Hematopoietic multipotent progenitor cell treated with erythropoietin and hydrocortisone succinate and interleukin-3 and kit ligand, for 17 days (in vitro differentiated cells): ENCODE results near the gene ICE2.
A peak's percentile ranks its signal among the peaks of the same experiment; 100 is the strongest.
"Not testable (repeated sequence)": the region's sequence is repeated elsewhere in the genome, so short reads cannot be mapped to it uniquely, and the experiment has no call there.

Source experiments
- DNase-seq: peaks from one replicate; pipeline ENCODE4 v3.0.0-alpha.2; 2015; ENCODE audit warnings: low spot score

Gene ICE2

GRCh38 chr15:60442763-60443162 is 36.2 kb downstream of the ICE2 start:
- DNase-seq, result no peak

- no peak for DNase-seq
Measured at GRCh38 chr15:60442031-60442650, 36.8 kb downstream of the ICE2 start.

GRCh38 chr15:60441331-60441730 is 37.6 kb downstream of the ICE2 start:
- DNase-seq, result no peak

- no peak for DNase-seq
Measured at GRCh38 chr15:60438646-60439045, 40.3 kb downstream of the ICE2 start.

GRCh38 chr15:60428935-60429334 is 50.0 kb downstream of the ICE2 start:
- DNase-seq, result no peak

GRCh38 chr15:60426870-60427508 is 52.0 kb downstream of the ICE2 start:
- DNase-seq, result no peak

- no peak for DNase-seq
Measured at GRCh38 chr15:60425461-60425860, 53.5 kb downstream of the ICE2 start.

GRCh38 chr15:60424006-60424405 is 54.9 kb downstream of the ICE2 start:
- no peak for DNase-seq

- no peak for DNase-seq
Measured at GRCh38 chr15:60423537-60423936, 55.4 kb downstream of the ICE2 start.

GRCh38 chr15:60421544-60421943 is 57.4 kb downstream of the ICE2 start:
- DNase-seq, result no peak

- DNase-seq, result no peak
Measured at GRCh38 chr15:60420203-60420716, 58.7 kb downstream of the ICE2 start.

GRCh38 chr15:60419753-60420152 is 59.2 kb downstream of the ICE2 start:
- no peak for DNase-seq

GRCh38 chr15:60418096-60418495 is 60.8 kb downstream of the ICE2 start:
- no peak for DNase-seq

- DNase-seq, result peak; percentile 16
Measured at GRCh38 chr15:60417112-60417511, 61.8 kb downstream of the ICE2 start.

- no peak for DNase-seq
Measured at GRCh38 chr15:60416484-60416883, 62.5 kb downstream of the ICE2 start.

- no peak for DNase-seq
Measured at GRCh38 chr15:60414016-60414682, 64.8 kb downstream of the ICE2 start.

- DNase-seq, result no peak
Measured at GRCh38 chr15:60413231-60413824, 65.6 kb downstream of the ICE2 start.

- DNase-seq, result not testable (repeated sequence)
Measured at GRCh38 chr15:60412807-60413206, 66.1 kb downstream of the ICE2 start.

GRCh38 chr15:60411774-60412425 is 67.0 kb downstream of the ICE2 start:
- no peak for DNase-seq

GRCh38 chr15:60410350-60410749 is 68.6 kb downstream of the ICE2 start:
- DNase-seq, result not testable (repeated sequence)

GRCh38 chr15:60408463-60408981 is 70.4 kb downstream of the ICE2 start:
- DNase-seq, result no peak

- no peak for DNase-seq
Measured at GRCh38 chr15:60407415-60407805, 71.5 kb downstream of the ICE2 start.
